Measurements from ENCODE around the gene WRNIP1. TPM values are rescaled to one million over a fixed set of nuclear protein-coding genes. Genes with fewer than 3 reads are reported as not detected.

Gene WRNIP1
- total and polyA plus RNA-seq, 9 of the 15 experiments (the other 6 are each of a cell fraction or from before 2014, with no cell fraction given), result 13.2 to 63.6 (median 48.6) TPM

DNA sequence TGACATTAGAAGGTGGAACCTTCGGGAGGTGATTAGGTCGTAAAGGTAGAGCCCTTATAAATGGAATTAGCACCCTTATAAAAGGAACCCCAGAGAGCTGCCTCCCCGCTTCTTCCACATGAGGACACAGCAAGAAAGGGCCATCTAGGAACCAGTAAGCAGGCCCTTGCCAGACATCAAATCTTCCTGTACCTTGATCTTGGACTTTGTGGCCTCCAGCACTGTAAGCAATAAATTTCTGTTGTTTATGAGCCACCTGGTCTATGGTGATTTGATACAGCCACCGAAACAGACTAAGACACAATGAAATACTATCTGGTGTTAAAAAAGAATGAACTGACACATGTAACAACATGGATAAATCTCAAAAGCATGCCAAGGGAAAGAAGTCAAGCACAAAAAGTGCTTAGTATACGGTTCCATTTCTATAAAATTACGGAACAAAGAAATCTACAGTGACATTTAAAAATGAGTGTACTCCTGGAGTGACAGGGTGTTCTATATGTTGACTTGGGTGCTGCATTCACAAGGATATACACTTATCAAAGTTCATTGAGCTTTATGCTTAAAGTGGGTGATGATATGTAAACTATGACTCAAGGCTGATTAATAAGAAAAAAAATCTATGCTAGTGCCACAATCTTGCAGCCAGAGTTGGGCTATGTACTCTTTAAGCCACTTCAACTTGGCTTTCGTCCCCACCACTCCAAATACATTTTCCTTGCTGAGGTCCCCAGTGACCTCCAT is 58.1 kb downstream of the WRNIP1 start (continued):
- TF ChIP-seq, protein P1, sequence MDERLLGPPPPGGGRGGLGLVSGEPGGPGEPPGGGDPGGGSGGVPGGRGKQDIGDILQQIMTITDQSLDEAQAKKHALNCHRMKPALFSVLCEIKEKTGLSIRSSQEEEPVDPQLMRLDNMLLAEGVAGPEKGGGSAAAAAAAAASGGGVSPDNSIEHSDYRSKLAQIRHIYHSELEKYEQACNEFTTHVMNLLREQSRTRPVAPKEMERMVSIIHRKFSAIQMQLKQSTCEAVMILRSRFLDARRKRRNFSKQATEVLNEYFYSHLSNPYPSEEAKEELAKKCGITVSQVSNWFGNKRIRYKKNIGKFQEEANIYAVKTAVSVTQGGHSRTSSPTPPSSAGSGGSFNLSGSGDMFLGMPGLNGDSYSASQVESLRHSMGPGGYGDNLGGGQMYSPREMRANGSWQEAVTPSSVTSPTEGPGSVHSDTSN (CRISPR knock-in tag; IDR thresholded peaks at IDR 0.05; ENCODE audit: low read depth), result no peak
- TF ChIP-seq, protein P1 (tag; conservative IDR thresholded peaks at IDR 0.05; ENCODE audit: low read depth), result no peak

DNA sequence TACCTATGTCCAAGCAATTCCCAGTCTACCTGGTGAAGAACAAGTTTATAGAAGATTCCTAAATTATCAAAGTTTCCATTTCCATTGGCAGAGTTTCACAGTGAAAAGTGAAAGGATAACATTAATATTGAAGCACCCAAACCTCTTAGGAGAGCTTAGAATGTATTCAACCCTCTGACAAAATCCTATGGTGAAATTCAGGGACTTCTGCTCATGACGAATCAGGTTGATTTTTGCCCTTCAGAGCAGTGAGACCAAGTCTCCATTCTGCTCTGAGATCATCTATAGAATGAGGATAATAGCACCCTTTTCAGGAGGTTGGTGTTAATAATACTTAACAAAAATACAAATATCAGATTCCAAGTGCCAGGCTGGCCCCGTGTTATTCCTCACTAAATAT is 60.9 kb downstream of the WRNIP1 start:
- CTCF ChIA-PET (ENCODE audit: low intra/inter-chr PET ratio), result no interaction called here
- H3K9me1 ChIP-seq (ENCODE audit: control insufficient read depth, insufficient read depth, low read length), result no peaks in the 10 kb centered on the region
- H3K9me3 ChIP-seq (replicated peaks; ENCODE audit: control insufficient read depth, insufficient read depth, low read depth, low read length), result no peaks in the 10 kb centered on the region
- no peak overlapping the region for H3K4me2 ChIP-seq (ENCODE audit: insufficient read depth, low read length)
- no peaks in the 10 kb centered on the region for H3K4me1 ChIP-seq (replicated peaks in 1 of 2; ENCODE audit: control insufficient read depth in 2 of 2, insufficient read depth in 2 of 2, low read length in 2 of 2)
- BruUV-seq (replicated peaks), result no TSS peak
- no peak for FAIRE-seq
- no peak overlapping the region for H3K27ac ChIP-seq (ENCODE audit: extremely low read depth, low read depth, low read length)
- POLR2A ChIA-PET, result interaction anchor here (1.0 to 4.7 kb wide), 6 partner anchors 9 to 189 kb away, joined by 3 to 52 read pairs (median 4); partner anchors contain the start of gene SERPINB1
- no peak for TF ChIP-seq ZNF584 (CRISPR knock-in tag; IDR thresholded peaks at IDR 0.05; ENCODE audit: low read depth)
- no peak for TF ChIP-seq KDM5B (IDR thresholded peaks at IDR 0.05; ENCODE audit: insufficient replicate concordance, low read depth, low read length)
- TF ChIP-seq GABPA (tag; conservative IDR thresholded peaks at IDR 0.05; ENCODE audit: low read depth), result no peak
- TF ChIP-seq HNRNPK (IDR thresholded peaks at IDR 0.05; ENCODE audit: low read depth, low read length, poor library complexity, severe bottlenecking), result no peak
- TF ChIP-seq, protein P2, sequence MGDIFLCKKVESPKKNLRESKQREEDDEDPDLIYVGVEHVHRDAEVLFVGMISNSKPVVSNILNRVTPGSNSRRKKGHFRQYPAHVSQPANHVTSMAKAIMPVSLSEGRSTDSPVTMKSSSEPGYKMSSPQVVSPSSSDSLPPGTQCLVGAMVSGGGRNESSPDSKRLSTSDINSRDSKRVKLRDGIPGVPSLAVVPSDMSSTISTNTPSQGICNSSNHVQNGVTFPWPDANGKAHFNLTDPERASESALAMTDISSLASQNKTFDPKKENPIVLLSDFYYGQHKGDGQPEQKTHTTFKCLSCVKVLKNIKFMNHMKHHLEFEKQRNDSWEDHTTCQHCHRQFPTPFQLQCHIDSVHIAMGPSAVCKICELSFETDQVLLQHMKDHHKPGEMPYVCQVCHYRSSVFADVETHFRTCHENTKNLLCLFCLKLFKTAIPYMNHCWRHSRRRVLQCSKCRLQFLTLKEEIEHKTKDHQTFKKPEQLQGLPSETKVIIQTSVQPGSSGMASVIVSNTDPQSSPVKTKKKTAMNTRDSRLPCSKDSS (IDR thresholded peaks at IDR 0.05; ENCODE audit: low read depth, partially characterized antibody), result no peak
- TF ChIP-seq IFI16 (CRISPR knock-in tag; IDR thresholded peaks at IDR 0.05), result no peak
- no peak for TF ChIP-seq KLF6 (CRISPR knock-in tag; IDR thresholded peaks at IDR 0.05; ENCODE audit: borderline replicate concordance)
- no peak for TF ChIP-seq IRF2 (CRISPR knock-in tag; IDR thresholded peaks at IDR 0.05)
- no peak for TF ChIP-seq DDX20 (tag; IDR thresholded peaks at IDR 0.05; ENCODE audit: low read depth)
- TF ChIP-seq ZNF766 (CRISPR knock-in tag; conservative IDR thresholded peaks at IDR 0.05), result no peak
- TF ChIP-seq ZNF707 (CRISPR knock-in tag; conservative IDR thresholded peaks at IDR 0.05), result no peak
- no peak for TF ChIP-seq CHCHD3 (CRISPR knock-in tag; IDR thresholded peaks at IDR 0.05)
- no peak for DNase-seq (ENCODE audit: extremely low read depth in 1 of 4, low spot score in 3 of 4)
- in situ Hi-C loops (cut with MboI) (no loop called here), intact Hi-C loops (cut with micrococcal nuclease) (no loop called here)
- WGBS (ENCODE audit: insufficient coverage, low coverage, missing lambda C conversion rate), result 34% methylated on average over 2 of the region's 2 CpGs
- no peak overlapping the region for H3K9ac ChIP-seq (ENCODE audit: insufficient read depth in 1 of 2, low read depth in 2 of 2, low read length in 2 of 2)
- H3K4me3 ChIP-seq, result no peak overlapping the region
- no peaks in the 10 kb centered on the region for H4K20me1 ChIP-seq (replicated peaks; ENCODE audit: control insufficient read depth, insufficient read depth, low read length)
- H2AFZ ChIP-seq (ENCODE audit: low read depth, low read length), result no peak overlapping the region
- H3K27me3 ChIP-seq (ENCODE audit: control insufficient read depth in 2 of 2, insufficient read depth in 2 of 2, low read length in 2 of 2), result no peaks in the 10 kb centered on the region
- no peaks in the 10 kb centered on the region for H3K36me3 ChIP-seq (ENCODE audit: control insufficient read depth, insufficient read depth, low read length)
- no peak for ATAC-seq
- no peaks in the 10 kb centered on the region for H3K79me2 ChIP-seq (ENCODE audit: control insufficient read depth, insufficient read depth, low read length)
